Bronchial epithelial cell (primary cell): ENCODE results near the gene VWA2. TPM values are rescaled to one million over a fixed set of nuclear protein-coding genes. Genes with fewer than 3 reads are reported as not detected.
"Not testable (repeated sequence)": the region's sequence is repeated elsewhere in the genome, so short reads cannot be mapped to it uniquely, and the experiment has no call there.

Experiments
- DNase-seq: peaks from one replicate; pipeline ENCODE4 v3.0.0-alpha.2; 2010; ENCODE audit warnings: low read depth
- FAIRE-seq: peaks from 2 replicates; lab custom pipeline; 2011; peaks lifted over from hg19 to GRCh38; lab: Jason Lieb, UNC
- H3K27me3 ChIP-seq: 2 replicates; pipeline ENCODE4 v1.5.1; 2011; ENCODE audit warnings: low read length; ENCODE audit not compliant: control insufficient read depth, insufficient read depth
- H3K36me3 ChIP-seq: 2 replicates; pipeline ENCODE4 v1.5.1; 2011; ENCODE audit warnings: low read length; ENCODE audit not compliant: control insufficient read depth, insufficient read depth
- H3K4me3 ChIP-seq: 2 replicates; pipeline ENCODE4 v1.5.1; 2011; ENCODE audit warnings: mild to moderate bottlenecking, low read depth, low read length, control low read depth
- CTCF ChIP-seq: IDR thresholded peaks from 2 replicates; pipeline ENCODE4 v1.5.1; 2011; ENCODE audit warnings: mild to moderate bottlenecking, moderate library complexity, low read length, control low read depth, inconsistent platforms; ENCODE audit not compliant: insufficient read depth, severe bottlenecking
- total RNA-seq: library from RNA; depleted of rRNA; stranded (reverse); fragments of >200 nt; gene quantifications from 2 replicates; pipeline ENCODE4 v1.2.1, GENCODE V29; 2014

The VWA2 gene
- total RNA-seq, 1 donor from 2014 or later: 3.9 TPM

- FAIRE-seq (no peak), DNase-seq (no peak)
- no peak for TF ChIP-seq CTCF
- no peak overlapping the region for H3K4me3 ChIP-seq
- H3K36me3 ChIP-seq: no peaks in the 10 kb centered on the region
- H3K27me3 ChIP-seq: no peaks in the 10 kb centered on the region
Measured at GRCh38 chr10:114327537-114328440, 88.7 kb downstream of the VWA2 start.

- FAIRE-seq: no peak
- Histone ChIP-seq H3K36me3 (no peaks in the 10 kb centered on the region), H3K4me3 (no peak overlapping the region), H3K27me3 (no peaks in the 10 kb centered on the region)
- no peak for TF ChIP-seq CTCF
- DNase-seq: no peak
Measured at GRCh38 chr10:114328441-114328812, 89.4 kb downstream of the VWA2 start.

GRCh38 chr10:114328874-114329273 lies 89.8 kb downstream of the VWA2 start:
- peak; percentile 55 for FAIRE-seq
- no peak for TF ChIP-seq CTCF
- Histone ChIP-seq H3K27me3 (no peaks in the 10 kb centered on the region), H3K4me3 (no peak overlapping the region), H3K36me3 (no peaks in the 10 kb centered on the region)
- no peak for DNase-seq

- TF ChIP-seq CTCF: no peak
- Histone ChIP-seq H3K36me3 (no peaks in the 10 kb centered on the region), H3K4me3 (no peak overlapping the region), H3K27me3 (no peaks in the 10 kb centered on the region)
- FAIRE-seq: no peak
- no peak for DNase-seq
Measured at GRCh38 chr10:114329634-114330365, 90.7 kb downstream of the VWA2 start.

- Histone ChIP-seq H3K36me3 (no peaks in the 10 kb centered on the region), H3K27me3 (no peaks in the 10 kb centered on the region), H3K4me3 (no peak overlapping the region)
- no peak for TF ChIP-seq CTCF
- DNase-seq (peak; percentile 56), FAIRE-seq (no peak)
Measured at GRCh38 chr10:114332301-114333192, 93.5 kb downstream of the VWA2 start.

- H3K27me3 ChIP-seq, DNase-seq, H3K4me3 ChIP-seq, H3K36me3 ChIP-seq: not testable (repeated sequence)
- peak; percentile 18 for FAIRE-seq
Measured at GRCh38 chr10:114333441-114333840, 94.4 kb downstream of the VWA2 start.
